Fibroblast of the aortic adventitia (primary cell): ENCODE measurements around the gene ATP6V1G2. TPM values are rescaled to one million over a fixed set of nuclear protein-coding genes. Genes with fewer than 3 reads are reported as not detected.

Experiments used
- DNase-seq: peaks from one replicate; pipeline ENCODE4 v3.0.0-alpha.2; 2010; ENCODE audit warnings: low read depth
- H3K4me3 ChIP-seq: 2 replicates; pipeline ENCODE4 v1.5.1; 2011; ENCODE audit warnings: low read depth, mild to moderate bottlenecking, control low read depth, low read length, moderate library complexity
- CTCF ChIP-seq: IDR thresholded peaks from 2 replicates; pipeline ENCODE4 v1.5.1; 2011; ENCODE audit warnings: mild to moderate bottlenecking, low read length, control low read depth, inconsistent platforms; ENCODE audit not compliant: insufficient read depth
- total RNA-seq: library from RNA; depleted of rRNA; stranded (reverse); fragments of >200 nt; gene quantifications from 2 replicates; pipeline ENCODE4 v1.2.3, GENCODE V29; 2012; ENCODE audit warnings: low replicate concordance

The ATP6V1G2 gene
- total RNA-seq, 1 donor = 3.8 TPM

GRCh38 chr6:31531771-31532643 is 14.4 kb downstream of the ATP6V1G2 start:
- no peak for TF ChIP-seq CTCF
- no peak for DNase-seq

GRCh38 chr6:31531162-31531561 is 15.2 kb downstream of the ATP6V1G2 start:
- no peak overlapping the region for H3K4me3 ChIP-seq
- no peak for DNase-seq
- TF ChIP-seq CTCF = no peak

More at GRCh38 chr6:31531771-31532643, 14.4 kb downstream of the ATP6V1G2 start:
- no peak overlapping the region for H3K4me3 ChIP-seq

- no peak overlapping the region for H3K4me3 ChIP-seq
- DNase-seq = no peak
- TF ChIP-seq CTCF = no peak
Measured at GRCh38 chr6:31530659-31531058, 15.7 kb downstream of the ATP6V1G2 start.

GRCh38 chr6:31529329-31530150 is 16.9 kb downstream of the ATP6V1G2 start:
- no peak for DNase-seq
- no peak for TF ChIP-seq CTCF
- no peak overlapping the region for H3K4me3 ChIP-seq

- DNase-seq = no peak
- no peak within 1 kb of the TSS for H3K4me3 ChIP-seq
- TF ChIP-seq CTCF = no peak
Measured at GRCh38 chr6:31528821-31529328, 17.5 kb downstream of the ATP6V1G2 start, which contains the start of gene MCCD1. TSS of gene MCCD1 (plus strand) at chr6:31528962. CDS start at chr6:31529015, 53 bp downstream.

- DNase-seq = no peak
- H3K4me3 ChIP-seq = no peak overlapping the region
- TF ChIP-seq CTCF = no peak
Measured at GRCh38 chr6:31528307-31528777, 18.1 kb downstream of the ATP6V1G2 start.
